IPS-NIHi7 (cell line): ENCODE data around the gene JAK1.
"Not testable (repeated sequence)": the region's sequence is repeated elsewhere in the genome, so short reads cannot be mapped to it uniquely, and the experiment has no call there.

ENCODE experiments used
- DNase-seq: peaks from one replicate; pipeline ENCODE4 v3.0.0; 2012; ENCODE audit warnings: mixed read lengths; ENCODE audit errors: extremely low spot score

Gene JAK1

GRCh38 chr1:64839732-64840405 is 126.5 kb downstream of the JAK1 start:
- DNase-seq, result no peak

- no peak for DNase-seq
Measured at GRCh38 chr1:64839261-64839660, 127.1 kb downstream of the JAK1 start.

DNA sequence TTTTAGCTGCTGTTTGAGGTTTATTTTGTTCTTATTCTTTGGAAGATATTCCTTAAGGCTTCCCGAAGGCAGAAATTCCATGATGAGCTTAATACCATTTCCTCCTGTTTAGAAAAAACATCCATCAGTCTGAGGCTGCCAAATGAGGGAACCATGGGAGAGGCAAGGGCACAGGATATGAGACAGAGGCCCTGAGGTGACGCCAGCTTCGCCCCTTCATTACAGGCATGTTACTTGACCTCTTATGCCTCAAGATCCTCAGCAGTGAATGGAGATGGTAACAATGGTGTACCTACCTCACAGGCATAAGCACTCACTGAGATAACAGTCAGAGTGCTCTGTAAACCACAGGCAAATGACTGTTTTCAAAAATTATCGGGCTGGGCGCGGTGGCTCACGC is 127.9 kb downstream of the JAK1 start:
- DNase-seq, result no peak

GRCh38 chr1:64836802-64837201 is 129.5 kb downstream of the JAK1 start:
- DNase-seq, result no peak

GRCh38 chr1:64834734-64835133 is 131.6 kb downstream of the JAK1 start:
- DNase-seq, result no peak

GRCh38 chr1:64830030-64830651 is 136.2 kb downstream of the JAK1 start:
- DNase-seq, result no peak

DNA sequence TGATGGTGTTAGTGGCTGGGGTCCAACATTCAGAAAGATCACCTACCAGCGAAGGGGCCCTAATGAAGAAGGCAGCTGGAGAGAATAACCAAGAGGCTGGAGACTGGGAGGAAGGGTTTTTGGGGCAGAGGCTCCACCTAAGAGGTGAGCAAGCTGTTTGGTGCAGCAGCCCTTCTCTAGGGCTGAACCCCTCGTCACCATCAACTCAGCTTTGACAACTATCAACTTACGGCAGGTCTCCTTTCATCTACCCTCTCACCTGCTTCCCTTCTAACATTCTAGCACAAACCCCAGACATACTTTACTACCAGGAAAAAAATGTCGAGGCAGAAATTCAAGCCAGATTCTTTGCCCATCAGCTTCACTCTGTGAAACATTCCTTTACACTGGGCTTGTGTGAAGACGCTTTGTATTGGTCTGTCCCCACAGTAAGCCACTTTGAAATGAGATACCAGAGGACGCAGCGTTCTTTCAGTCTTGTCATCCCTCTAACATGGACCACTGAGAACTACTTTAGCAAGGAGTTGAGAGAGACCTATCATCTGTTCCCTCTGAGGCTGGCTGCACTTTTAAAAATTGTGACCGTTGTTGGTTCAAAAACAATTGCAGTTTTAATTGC is 136.8 kb downstream of the JAK1 start:
- DNase-seq, result no peak

- DNase-seq, result no peak
Measured at GRCh38 chr1:64828829-64829228, 137.5 kb downstream of the JAK1 start.

GRCh38 chr1:64826991-64827390 is 139.4 kb downstream of the JAK1 start:
- DNase-seq, result no peak

DNA sequence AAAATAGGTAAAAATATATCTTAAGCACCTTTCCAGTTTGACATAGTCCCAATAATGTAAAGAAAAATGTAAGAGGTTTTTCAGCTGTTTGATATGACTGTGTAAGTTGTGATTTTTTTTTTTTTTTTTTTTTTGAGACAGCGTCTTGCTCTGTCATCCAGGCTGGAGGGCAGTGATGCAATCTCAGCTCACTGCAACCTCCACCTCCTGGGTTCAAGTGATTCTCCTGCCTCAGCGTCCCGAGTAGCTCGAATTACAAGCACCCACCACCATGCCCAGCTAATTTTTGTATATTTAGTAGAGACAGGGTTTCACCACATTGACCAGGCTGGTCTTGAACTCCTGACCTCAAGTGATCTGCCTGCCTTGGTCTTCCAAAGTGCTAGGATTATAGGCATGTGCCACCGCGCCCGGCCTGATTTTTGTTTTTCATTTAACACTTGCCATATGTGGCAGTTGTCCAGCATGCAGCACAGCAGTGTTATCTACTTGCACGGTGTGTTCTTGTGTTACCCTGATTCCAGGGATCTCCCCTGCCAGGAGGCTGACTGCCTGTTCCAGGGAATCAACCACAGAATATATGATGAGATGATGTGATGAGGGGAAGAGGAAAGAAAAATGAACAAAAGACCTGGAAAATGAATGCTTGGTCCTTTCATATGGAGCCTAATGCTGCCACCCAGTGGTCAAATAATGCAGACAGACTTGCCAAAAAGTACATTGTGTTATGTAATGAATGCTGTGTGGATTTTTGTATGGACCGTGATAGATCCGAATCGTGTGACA is 142.5 kb downstream of the JAK1 start:
- DNase-seq, result peak; percentile 60

- no peak for DNase-seq
Measured at GRCh38 chr1:64822621-64823020, 143.7 kb downstream of the JAK1 start.

GRCh38 chr1:64820572-64820971 is 145.8 kb downstream of the JAK1 start:
- not testable (repeated sequence) for DNase-seq

GRCh38 chr1:64817364-64817763 is 149.0 kb downstream of the JAK1 start:
- not testable (repeated sequence) for DNase-seq

GRCh38 chr1:64814427-64814826 is 151.9 kb downstream of the JAK1 start:
- no peak for DNase-seq

DNA sequence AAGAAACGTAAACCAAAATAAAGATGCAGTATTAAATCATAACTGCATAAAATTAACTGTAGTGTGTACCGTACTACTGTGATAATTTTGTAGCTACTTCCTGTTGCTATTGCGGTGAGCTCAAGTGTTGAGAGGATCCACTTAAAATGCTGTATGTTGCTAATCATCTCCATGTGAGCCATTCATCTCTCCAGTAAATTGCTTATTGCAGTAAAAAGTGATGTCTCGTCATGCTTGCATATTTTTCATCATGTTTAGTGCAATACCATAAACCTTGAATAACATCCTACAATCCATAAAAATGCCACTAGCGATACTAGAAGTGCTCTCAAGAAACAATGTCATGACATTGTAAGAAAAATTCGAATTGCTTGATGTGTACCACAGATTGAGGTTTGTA is 155.2 kb downstream of the JAK1 start:
- DNase-seq, result no peak

DNA sequence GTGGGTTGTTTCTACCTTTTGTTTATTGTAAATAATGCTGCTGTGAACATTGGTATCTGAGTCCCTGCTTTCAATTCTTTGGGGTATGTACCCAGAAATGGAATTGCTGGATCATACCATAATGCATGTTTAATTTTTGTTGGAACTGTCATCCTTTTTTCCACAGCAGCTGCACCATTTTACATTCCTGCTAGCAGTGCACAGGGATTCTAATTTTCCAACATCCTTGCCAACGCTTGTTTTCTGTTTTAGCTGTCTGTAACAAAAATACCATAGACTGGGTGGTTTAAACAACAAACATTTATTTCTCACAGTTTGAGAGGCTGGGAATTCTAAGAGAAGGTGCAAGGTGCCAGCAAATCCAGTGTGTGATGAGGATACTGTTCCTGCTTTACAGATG is 156.3 kb downstream of the JAK1 start:
- no peak for DNase-seq

- no peak for DNase-seq
Measured at GRCh38 chr1:64809309-64809708, 157.0 kb downstream of the JAK1 start.

- DNase-seq, result no peak
Measured at GRCh38 chr1:64801851-64802523, 164.4 kb downstream of the JAK1 start.

- no peak for DNase-seq
Measured at GRCh38 chr1:64798872-64799271, 167.5 kb downstream of the JAK1 start.

GRCh38 chr1:64790832-64791487 is 175.4 kb downstream of the JAK1 start:
- no peak for DNase-seq
